ENCODE results near the gene URB2. TPM values are rescaled to one million over a fixed set of nuclear protein-coding genes. Genes with fewer than 3 reads are reported as not detected.

Gene URB2
- total RNA-seq, 2 donors from 2014 or later: 18.6 to 20.3 TPM

- Histone ChIP-seq H3K36me3 (ENCODE audit: control insufficient read depth, insufficient read depth, low read length) (peaks cover 9% of the 10 kb centered on the region), H3K9ac (ENCODE audit: extremely low read depth, low read length, poor library complexity, severe bottlenecking) (no peak overlapping the region), H3K4me3 (ENCODE audit: low read length) (no peak overlapping the region), H3K27me3 (ENCODE audit: control insufficient read depth, insufficient read depth, low read length, poor library complexity, severe bottlenecking) (no peaks in the 10 kb centered on the region), H3K4me1 (ENCODE audit: control insufficient read depth, insufficient read depth, low read length) (no peaks in the 10 kb centered on the region), H3K9me3 (ENCODE audit: control insufficient read depth, low read length) (no peaks in the 10 kb centered on the region), H3K27ac (ENCODE audit: low read depth, low read length) (no peak overlapping the region)
- WGBS, 2 experiments (ENCODE audit: insufficient coverage in 1 of 2, insufficient read length in 1 of 2): 94 to 98% methylated on average over 6 to 7 of the region's 7 CpGs
- H3K27me3 Mint-ChIP-seq (ENCODE audit: insufficient read depth): no peaks in the 10 kb centered on the region
- TF ChIP-seq CTCF (conservative IDR thresholded peaks at IDR 0.05): no peak
- H3K27ac Mint-ChIP-seq: no peak overlapping the region
- H3K36me3 Mint-ChIP-seq (ENCODE audit: low read depth): peaks cover 13% of the 10 kb centered on the region
- H3K4me1 Mint-ChIP-seq: no peaks in the 10 kb centered on the region
- H3K9me3 Mint-ChIP-seq: no peaks in the 10 kb centered on the region
- H3K4me3 Mint-ChIP-seq: no peak overlapping the region
- DNase-seq: no peak
These were observed 40.0 kb downstream of the URB2 start for GRCh38 chr1:229665912-229666558.

- Histone ChIP-seq H3K9ac (ENCODE audit: extremely low read depth, low read length, poor library complexity, severe bottlenecking) (no peak overlapping the region), H3K4me3 (ENCODE audit: low read length) (no peak overlapping the region), H3K27ac (ENCODE audit: low read depth, low read length) (no peak overlapping the region), H3K27me3 (ENCODE audit: control insufficient read depth, insufficient read depth, low read length, poor library complexity, severe bottlenecking) (no peaks in the 10 kb centered on the region), H3K36me3 (ENCODE audit: control insufficient read depth, insufficient read depth, low read length) (peaks cover 5% of the 10 kb centered on the region), H3K4me1 (ENCODE audit: control insufficient read depth, insufficient read depth, low read length) (no peaks in the 10 kb centered on the region), H3K9me3 (ENCODE audit: control insufficient read depth, low read length) (no peaks in the 10 kb centered on the region)
- H3K36me3 Mint-ChIP-seq (ENCODE audit: low read depth): peaks cover 8% of the 10 kb centered on the region
- H3K4me1 Mint-ChIP-seq: no peaks in the 10 kb centered on the region
- no peak overlapping the region for H3K27ac Mint-ChIP-seq
- WGBS, 2 experiments (ENCODE audit: insufficient coverage in 1 of 2, insufficient read length in 1 of 2): 87 to 93% methylated on average over 4 of the region's 4 CpGs
- no peaks in the 10 kb centered on the region for H3K27me3 Mint-ChIP-seq (ENCODE audit: insufficient read depth)
- no peaks in the 10 kb centered on the region for H3K9me3 Mint-ChIP-seq
- no peak for DNase-seq
- H3K4me3 Mint-ChIP-seq: no peak overlapping the region
- no peak for TF ChIP-seq CTCF (conservative IDR thresholded peaks at IDR 0.05)
These were observed 40.5 kb downstream of the URB2 start for GRCh38 chr1:229666585-229666984.

GRCh38 chr1:229669333-229669732 is 43.3 kb downstream of the URB2 start:
- no peak overlapping the region for H3K9ac ChIP-seq (ENCODE audit: extremely low read depth, low read length, poor library complexity, severe bottlenecking)
- H3K9me3 ChIP-seq (ENCODE audit: control insufficient read depth, low read length): no peaks in the 10 kb centered on the region
- Mint-ChIP-seq H3K27me3 (ENCODE audit: insufficient read depth) (no peaks in the 10 kb centered on the region), H3K36me3 (ENCODE audit: low read depth) (peaks cover 3% of the 10 kb centered on the region), H3K27ac (no peak overlapping the region), H3K4me3 (no peak overlapping the region), H3K9me3 (no peaks in the 10 kb centered on the region), H3K4me1 (no peaks in the 10 kb centered on the region)
- H3K4me1 ChIP-seq (ENCODE audit: control insufficient read depth, insufficient read depth, low read length): no peaks in the 10 kb centered on the region
- DNase-seq: no peak
- no peaks in the 10 kb centered on the region for H3K27me3 ChIP-seq (ENCODE audit: control insufficient read depth, insufficient read depth, low read length, poor library complexity, severe bottlenecking)
- 95 to 96% methylated on average over 3 to 4 of the region's 4 CpGs for WGBS, 2 experiments (ENCODE audit: insufficient coverage in 1 of 2, insufficient read length in 1 of 2)
- H3K4me3 ChIP-seq (ENCODE audit: low read length): no peak overlapping the region
- no peak overlapping the region for H3K27ac ChIP-seq (ENCODE audit: low read depth, low read length)
- TF ChIP-seq CTCF (conservative IDR thresholded peaks at IDR 0.05): no peak
- no peaks in the 10 kb centered on the region for H3K36me3 ChIP-seq (ENCODE audit: control insufficient read depth, insufficient read depth, low read length)

Measured in endodermal cell (in vitro differentiated cells).